Activated B cell treated with CpG ODN at 0.5 μM for 24 hours (primary cell): ENCODE results near the gene VAV2. TPM values are rescaled to one million over a fixed set of nuclear protein-coding genes. Genes with fewer than 3 reads are reported as not detected.
A peak's percentile ranks its signal among the peaks of the same experiment; 100 is the strongest.

Experiments used
- ATAC-seq: fragments of 200-7000 bp; cut with Tn5 transposase; one replicate; pipeline ENCODE4 v1.10.0; 2021; ENCODE audit warnings: low read depth, mild to moderate bottlenecking, moderate library complexity
- CTCF ChIA-PET: fragments of 350-600 bp; sonication (Branson Sonifier 250); formaldehyde crosslinking; loops from one replicate; lab custom pipeline; 2021; ENCODE audit warnings: antibody characterized with exemption; lab: Charles Lee
- POLR2A ChIA-PET: fragments of 350-600 bp; sonication (Branson Sonifier 250); formaldehyde crosslinking; loops from one replicate; lab custom pipeline; 2021; ENCODE audit warnings: antibody characterized with exemption; lab: Charles Lee
- DNase-seq: peaks from one replicate; pipeline ENCODE4 v3.0.0; 2022
- H3K27ac Mint-ChIP-seq: one replicate; pipeline ENCODE4 v1.8.0; 2020; ENCODE audit warnings: mixed read lengths
- H3K27me3 Mint-ChIP-seq: one replicate; pipeline ENCODE4 v1.8.0; 2021; ENCODE audit warnings: mixed read lengths
- H3K36me3 Mint-ChIP-seq: one replicate; pipeline ENCODE4 v1.8.0; 2021; ENCODE audit warnings: low read depth, mixed read lengths
- H3K4me1 Mint-ChIP-seq: one replicate; pipeline ENCODE4 v1.8.0; 2021; ENCODE audit warnings: mixed read lengths
- H3K4me3 Mint-ChIP-seq: one replicate; pipeline ENCODE4 v1.8.0; 2020; ENCODE audit warnings: mild to moderate bottlenecking, mixed read lengths
- H3K9me3 Mint-ChIP-seq: one replicate; pipeline ENCODE4 v1.8.0; 2020; ENCODE audit warnings: mixed read lengths
- CTCF ChIP-seq: fragments of 200-600 bp; IDR thresholded peaks from one replicate; pipeline ENCODE4 v1.8.0; 2022; ENCODE audit warnings: antibody characterized with exemption, mild to moderate bottlenecking
- intact Hi-C: fragments of 100-400 bp; cut with micrococcal nuclease; formaldehyde crosslinking; loops from one replicate; pipeline ENCODE4 v1.15.1; 2024
- total RNA-seq: library from RNA; stranded (reverse); gene quantifications from 2 replicates; pipeline ENCODE4 v1.2.3, GENCODE V29; 2022

VAV2 gene
- total RNA-seq, 1 donor from 2014 or later: 99.6 TPM

- ATAC-seq (no peak), DNase-seq (no peak)
- intact Hi-C loops: loop anchor here (2.0 to 5.0 kb wide), 2 partner anchors 41 to 155 kb away; no protein-coding TSS in a partner anchor
- Mint-ChIP-seq H3K4me3 (no peak overlapping the region), H3K36me3 (no peaks in the 10 kb centered on the region), H3K27me3 (peaks cover 15% of the 10 kb centered on the region), H3K4me1 (peaks cover 12% of the 10 kb centered on the region), H3K27ac (no peak overlapping the region), H3K9me3 (peaks cover 2% of the 10 kb centered on the region)
- ChIA-PET CTCF (interaction anchor here (0.9 to 2.5 kb wide), 8 partner anchors 8 to 331 kb away, joined by 3 to 15 read pairs (median 6); no protein-coding TSS in a partner anchor), POLR2A (no interaction called here)
- TF ChIP-seq CTCF: no peak
Observed at GRCh38 chr9:133742251-133742650, 249.9 kb downstream of the VAV2 start.

GRCh38 chr9:133741716-133742115 lies 250.4 kb downstream of the VAV2 start:
- CTCF ChIA-PET: interaction anchor here (1.6 to 2.5 kb wide), 4 partner anchors 10 to 252 kb away, joined by 6 to 15 read pairs (median 6); no protein-coding TSS in a partner anchor
- ATAC-seq (no peak), DNase-seq (no peak)
- H3K27me3 Mint-ChIP-seq: peaks cover 13% of the 10 kb centered on the region
- H3K4me3 Mint-ChIP-seq: no peak overlapping the region
- TF ChIP-seq CTCF: no peak
- peaks cover 2% of the 10 kb centered on the region for H3K9me3 Mint-ChIP-seq
- POLR2A ChIA-PET: no interaction called here
- H3K4me1 Mint-ChIP-seq: peaks cover 13% of the 10 kb centered on the region
- intact Hi-C loops: loop anchor here (2.0 to 5.0 kb wide), 2 partner anchors 41 to 154 kb away; no protein-coding TSS in a partner anchor
- H3K27ac Mint-ChIP-seq: no peak overlapping the region
- no peaks in the 10 kb centered on the region for H3K36me3 Mint-ChIP-seq

GRCh38 chr9:133740911-133741310 lies 251.2 kb downstream of the VAV2 start:
- DNase-seq (no peak), ATAC-seq (no peak)
- POLR2A ChIA-PET: no interaction called here
- TF ChIP-seq CTCF: no peak
- Mint-ChIP-seq H3K9me3 (no peaks in the 10 kb centered on the region), H3K4me1 (peaks cover 19% of the 10 kb centered on the region), H3K27me3 (peaks cover 10% of the 10 kb centered on the region), H3K27ac (no peak overlapping the region), H3K4me3 (no peak overlapping the region), H3K36me3 (no peaks in the 10 kb centered on the region)
- CTCF ChIA-PET: no interaction called here
- intact Hi-C loops: loop anchor here (5.0 kb wide), 1 partner anchor 154 kb away; no protein-coding TSS in a partner anchor

- Mint-ChIP-seq H3K4me1 (peaks cover 32% of the 10 kb centered on the region), H3K36me3 (no peaks in the 10 kb centered on the region), H3K9me3 (no peaks in the 10 kb centered on the region), H3K4me3 (no peak overlapping the region), H3K27me3 (peaks cover 11% of the 10 kb centered on the region), H3K27ac (no peak overlapping the region)
- DNase-seq (no peak), ATAC-seq (no peak)
- ChIA-PET POLR2A (no interaction called here), CTCF (no interaction called here)
- TF ChIP-seq CTCF: no peak
- intact Hi-C loops: loop anchor here (5.0 kb wide), 2 partner anchors 152 to 253 kb away; partner anchors contain the start of gene VAV2
Observed at GRCh38 chr9:133739408-133740280, 252.5 kb downstream of the VAV2 start.

- Mint-ChIP-seq H3K4me3 (peak overlapping the region; percentile 46), H3K27ac (no peak overlapping the region)
- intact Hi-C loops: loop anchor here (5.0 kb wide), 1 partner anchor 254 kb away; the partner anchor contains the start of gene VAV2
Observed at GRCh38 chr9:133738640-133739225, 253.4 kb downstream of the VAV2 start.

More at GRCh38 chr9:133738640-133739225, 253.4 kb downstream of the VAV2 start:
- Mint-ChIP-seq H3K9me3 (no peaks in the 10 kb centered on the region), H3K4me1 (peaks cover 39% of the 10 kb centered on the region), H3K27me3 (peaks cover 8% of the 10 kb centered on the region), H3K36me3 (no peaks in the 10 kb centered on the region)
- ATAC-seq (no peak), DNase-seq (no peak)
- ChIA-PET CTCF (no interaction called here), POLR2A (no interaction called here)
- no peak for TF ChIP-seq CTCF
